Superior temporal gyrus (tissue), 1 donor: ENCODE results near the gene TPP1.

Experiments used
- DNase-seq: peaks from one replicate; pipeline ENCODE4 v3.0.0-alpha.2; 2016; ENCODE audit errors: extremely low spot score

Gene TPP1

DNA sequence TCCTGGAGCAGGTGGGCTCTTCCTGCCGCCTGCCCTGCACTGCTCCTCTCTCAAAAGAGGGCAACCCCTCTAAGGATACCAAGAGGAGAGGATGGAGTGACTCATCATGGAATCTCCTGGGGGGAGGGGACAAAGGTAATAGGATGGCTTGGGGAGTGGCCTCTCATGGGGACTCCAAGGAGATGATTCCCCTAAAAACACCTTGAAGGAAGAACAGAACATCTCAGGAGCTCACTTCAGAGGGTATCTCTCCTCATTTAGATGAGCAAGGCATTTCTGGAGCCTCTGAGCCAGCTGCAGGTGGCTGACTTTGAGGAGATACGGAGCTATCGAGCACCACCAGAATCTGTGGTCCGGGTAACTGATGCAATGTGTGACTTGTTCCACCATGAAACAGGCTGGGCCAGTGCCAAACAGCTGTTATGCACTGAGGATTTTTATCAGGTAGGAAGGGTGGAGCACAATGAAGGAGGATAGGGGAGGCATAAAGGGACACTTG lies 56.1 kb downstream of the TPP1 start:
- DNase-seq: no peak
